ENCODE measurements around the gene FAM114A2.
A peak's percentile ranks its signal among the peaks of the same experiment; 100 is the strongest.
"Not testable (repeated sequence)": the region's sequence is repeated elsewhere in the genome, so short reads cannot be mapped to it uniquely, and the experiment has no call there.

FAM114A2 gene

GRCh38 chr5:154038707-154039457 is at the start of gene FAM114A2, which contains the start of gene MFAP3:
FAM114A2 (minus strand) TSS chr5:154038910; CDS start chr5:154034953, 3,957 bp downstream.
MFAP3 (plus strand) TSS chr5:154038967; CDS start chr5:154049723, 10,756 bp downstream.
- DNase-seq (ENCODE audit: low read depth): peak; percentile 76

GRCh38 chr5:154087260-154087659 is 48.5 kb upstream of the FAM114A2 start:
- no peak for DNase-seq (ENCODE audit: low read depth)

GRCh38 chr5:154086641-154087040 is 47.9 kb upstream of the FAM114A2 start:
- no peak for DNase-seq (ENCODE audit: low read depth)

GRCh38 chr5:154086146-154086545 is 47.4 kb upstream of the FAM114A2 start:
- no peak for DNase-seq (ENCODE audit: low read depth)

GRCh38 chr5:154084062-154084639 is 45.4 kb upstream of the FAM114A2 start:
- no peak for DNase-seq (ENCODE audit: low read depth)

GRCh38 chr5:154081246-154081645 is 42.5 kb upstream of the FAM114A2 start:
- DNase-seq (ENCODE audit: low read depth): no peak

GRCh38 chr5:154078272-154078671 is 39.6 kb upstream of the FAM114A2 start:
- DNase-seq (ENCODE audit: low read depth): no peak

GRCh38 chr5:154077696-154078095 is 39.0 kb upstream of the FAM114A2 start:
- no peak for DNase-seq (ENCODE audit: low read depth)

GRCh38 chr5:154076240-154076922 is 37.7 kb upstream of the FAM114A2 start:
- no peak for DNase-seq (ENCODE audit: low read depth)

GRCh38 chr5:154072414-154073171 is 33.9 kb upstream of the FAM114A2 start:
- peak; percentile 80 for DNase-seq (ENCODE audit: low read depth)

GRCh38 chr5:154071799-154072413 is 33.2 kb upstream of the FAM114A2 start:
- DNase-seq (ENCODE audit: low read depth): no peak

GRCh38 chr5:154069854-154070253 is 31.1 kb upstream of the FAM114A2 start:
- DNase-seq (ENCODE audit: low read depth): not testable (repeated sequence)

- DNase-seq (ENCODE audit: low read depth): no peak
Measured at GRCh38 chr5:154065971-154066370, 27.3 kb upstream of the FAM114A2 start.

- DNase-seq (ENCODE audit: low read depth): no peak
Measured at GRCh38 chr5:154063372-154063771, 24.7 kb upstream of the FAM114A2 start.

GRCh38 chr5:154060606-154061005 is 21.9 kb upstream of the FAM114A2 start:
- DNase-seq (ENCODE audit: low read depth): no peak

- DNase-seq (ENCODE audit: low read depth): no peak
Measured at GRCh38 chr5:154059583-154059982, 20.9 kb upstream of the FAM114A2 start.

- DNase-seq (ENCODE audit: low read depth): no peak
Measured at GRCh38 chr5:154059039-154059430, 20.3 kb upstream of the FAM114A2 start.

- no peak for DNase-seq (ENCODE audit: low read depth)
Measured at GRCh38 chr5:154058055-154059038, 19.6 kb upstream of the FAM114A2 start.

- DNase-seq (ENCODE audit: low read depth): no peak
Measured at GRCh38 chr5:154055201-154055600, 16.5 kb upstream of the FAM114A2 start.

- no peak for DNase-seq (ENCODE audit: low read depth)
Measured at GRCh38 chr5:154053468-154053867, 14.8 kb upstream of the FAM114A2 start.

GRCh38 chr5:154049636-154050035 is 10.9 kb upstream of the FAM114A2 start:
- no peak for DNase-seq (ENCODE audit: low read depth)
